Measurements from ENCODE around the gene TWNK.

TWNK gene

GRCh38 chr10:100986952-100987684 lies at the start of gene TWNK, which contains the start of gene MRPL43:
Gene TWNK (plus strand): TSS chr10:100987543. CDS start chr10:100988211, 668 bp downstream.
Gene MRPL43 (minus strand): TSS chr10:100987497. CDS start chr10:100987443, 54 bp downstream.
- Histone ChIP-seq H3K9me3 (ENCODE audit: control insufficient read depth in 2 of 2, low read length in 2 of 2) (no peaks in the 10 kb centered on the region), H3K4me3 (ENCODE audit: low read length in 2 of 2) (peak within 1 kb of the TSS; percentile 90 to 96), H3K4me1 (ENCODE audit: control insufficient read depth, insufficient read depth, low read length) (peaks cover 21% of the 10 kb centered on the region), H3K27ac (ENCODE audit: low read length) (peak within 1 kb of the TSS; percentile 58), H3K9ac (ENCODE audit: low read length in 2 of 2) (peak within 1 kb of the TSS; percentile 83 to 86), H3K36me3 (ENCODE audit: control insufficient read depth in 2 of 2, insufficient read depth in 2 of 2, low read length in 2 of 2) (peaks cover 15 to 31% of the 10 kb centered on the region in 2 donors), H3K27me3 (ENCODE audit: control insufficient read depth in 1 of 2, insufficient read depth in 2 of 2, low read length in 2 of 2) (no peaks in the 10 kb centered on the region)

DNA sequence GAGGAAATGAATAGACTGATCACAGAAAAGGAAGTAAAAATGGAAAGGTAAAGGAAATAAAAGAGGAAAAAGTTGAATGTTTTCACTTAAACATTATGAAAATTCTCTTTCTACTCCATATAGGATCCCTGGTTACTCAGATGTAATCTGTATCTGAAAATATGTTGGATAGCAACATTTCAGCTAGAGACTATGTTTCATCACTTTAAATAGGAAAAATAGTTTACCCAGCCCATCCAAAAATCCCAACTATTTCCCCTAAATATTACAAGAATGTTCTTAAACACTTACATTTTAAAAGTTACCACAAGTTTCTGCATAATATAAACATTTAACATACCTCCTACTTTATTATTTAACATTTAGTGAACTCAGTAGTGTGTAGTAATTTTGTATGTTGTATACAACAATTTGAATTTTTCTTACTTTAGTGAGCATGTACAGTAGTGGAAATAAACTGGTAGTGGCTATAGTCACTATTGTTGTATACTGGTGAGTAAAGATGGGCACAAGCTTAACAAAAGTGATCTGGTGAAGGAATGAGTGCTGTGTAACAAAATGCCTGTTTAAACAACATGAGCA lies 47.5 kb upstream of the TWNK start:
- H3K4me3 ChIP-seq (ENCODE audit: low read length in 2 of 2): no peak overlapping the region
- no peaks in the 10 kb centered on the region for H3K9me3 ChIP-seq (ENCODE audit: control insufficient read depth in 2 of 2, low read length in 2 of 2)
- no peaks in the 10 kb centered on the region for H3K27me3 ChIP-seq (ENCODE audit: control insufficient read depth in 1 of 2, insufficient read depth in 2 of 2, low read length in 2 of 2)
- H3K9ac ChIP-seq (ENCODE audit: low read length in 2 of 2): no peak overlapping the region
- H3K4me1 ChIP-seq (ENCODE audit: control insufficient read depth, insufficient read depth, low read length): no peaks in the 10 kb centered on the region
- no peak overlapping the region for H3K27ac ChIP-seq (ENCODE audit: low read length)
- H3K36me3 ChIP-seq (ENCODE audit: control insufficient read depth in 2 of 2, insufficient read depth in 2 of 2, low read length in 2 of 2): peaks cover 30 to 37% of the 10 kb centered on the region in 2 donors

- H3K4me1 ChIP-seq (ENCODE audit: control insufficient read depth, insufficient read depth, low read length): no peaks in the 10 kb centered on the region
- no peaks in the 10 kb centered on the region for H3K27me3 ChIP-seq (ENCODE audit: control insufficient read depth in 1 of 2, insufficient read depth in 2 of 2, low read length in 2 of 2)
- no peak overlapping the region for H3K27ac ChIP-seq (ENCODE audit: low read length)
- no peak overlapping the region for H3K4me3 ChIP-seq (ENCODE audit: low read length in 2 of 2)
- no peaks in the 10 kb centered on the region for H3K9me3 ChIP-seq (ENCODE audit: control insufficient read depth in 2 of 2, low read length in 2 of 2)
- no peak overlapping the region for H3K9ac ChIP-seq (ENCODE audit: low read length in 2 of 2)
- H3K36me3 ChIP-seq (ENCODE audit: control insufficient read depth in 2 of 2, insufficient read depth in 2 of 2, low read length in 2 of 2): peaks cover 44 to 48% of the 10 kb centered on the region in 2 donors
Observed at GRCh38 chr10:100942229-100942628, 45.1 kb upstream of the TWNK start.

GRCh38 chr10:100943508-100943907 lies 43.8 kb upstream of the TWNK start:
- peaks cover 40% of the 10 kb centered on the region in 2 donors for H3K36me3 ChIP-seq (ENCODE audit: control insufficient read depth in 2 of 2, insufficient read depth in 2 of 2, low read length in 2 of 2)
- no peaks in the 10 kb centered on the region for H3K9me3 ChIP-seq (ENCODE audit: control insufficient read depth in 2 of 2, low read length in 2 of 2)
- no peak overlapping the region for H3K4me3 ChIP-seq (ENCODE audit: low read length in 2 of 2)
- no peak overlapping the region for H3K27ac ChIP-seq (ENCODE audit: low read length)
- H3K9ac ChIP-seq (ENCODE audit: low read length in 2 of 2): no peak overlapping the region
- H3K4me1 ChIP-seq (ENCODE audit: control insufficient read depth, insufficient read depth, low read length): no peaks in the 10 kb centered on the region
- no peaks in the 10 kb centered on the region for H3K27me3 ChIP-seq (ENCODE audit: control insufficient read depth in 1 of 2, insufficient read depth in 2 of 2, low read length in 2 of 2)

GRCh38 chr10:100945754-100946153 lies 41.6 kb upstream of the TWNK start:
- no peaks in the 10 kb centered on the region for H3K27me3 ChIP-seq (ENCODE audit: control insufficient read depth in 1 of 2, insufficient read depth in 2 of 2, low read length in 2 of 2)
- no peak overlapping the region for H3K4me3 ChIP-seq (ENCODE audit: low read length in 2 of 2)
- H3K4me1 ChIP-seq (ENCODE audit: control insufficient read depth, insufficient read depth, low read length): no peaks in the 10 kb centered on the region
- no peaks in the 10 kb centered on the region for H3K9me3 ChIP-seq (ENCODE audit: control insufficient read depth in 2 of 2, low read length in 2 of 2)
- H3K9ac ChIP-seq (ENCODE audit: low read length in 2 of 2): no peak overlapping the region
- H3K36me3 ChIP-seq (ENCODE audit: control insufficient read depth in 2 of 2, insufficient read depth in 2 of 2, low read length in 2 of 2): peaks cover 43 to 46% of the 10 kb centered on the region in 2 donors
- no peak overlapping the region for H3K27ac ChIP-seq (ENCODE audit: low read length)

DNA sequence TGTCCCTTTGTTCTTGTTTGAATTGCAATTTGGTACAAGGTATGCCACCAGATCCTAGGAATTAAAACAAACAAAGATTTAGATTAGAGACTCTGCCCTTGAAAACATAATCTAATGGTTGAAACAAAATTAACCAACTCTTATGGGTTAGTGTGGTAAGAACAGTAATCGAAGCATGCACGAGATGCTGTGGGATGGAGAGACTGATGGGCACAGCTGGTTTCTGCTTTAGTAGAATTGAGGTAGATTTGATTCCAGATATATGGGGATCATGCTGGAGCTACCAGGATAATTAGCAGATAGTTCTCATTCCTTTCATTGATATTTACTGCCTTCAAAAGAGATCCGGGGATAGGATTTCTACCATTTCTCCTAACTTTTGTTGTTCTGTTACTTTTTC lies 38.4 kb upstream of the TWNK start:
- Histone ChIP-seq H3K27ac (ENCODE audit: low read length) (no peak overlapping the region), H3K36me3 (ENCODE audit: control insufficient read depth in 2 of 2, insufficient read depth in 2 of 2, low read length in 2 of 2) (peaks cover 40 to 41% of the 10 kb centered on the region in 2 donors), H3K9ac (ENCODE audit: low read length in 2 of 2) (no peak overlapping the region), H3K4me1 (ENCODE audit: control insufficient read depth, insufficient read depth, low read length) (no peaks in the 10 kb centered on the region), H3K4me3 (ENCODE audit: low read length in 2 of 2) (no peak overlapping the region), H3K9me3 (ENCODE audit: control insufficient read depth in 2 of 2, low read length in 2 of 2) (no peaks in the 10 kb centered on the region), H3K27me3 (ENCODE audit: control insufficient read depth in 1 of 2, insufficient read depth in 2 of 2, low read length in 2 of 2) (no peaks in the 10 kb centered on the region)

- Histone ChIP-seq H3K36me3 (ENCODE audit: control insufficient read depth in 2 of 2, insufficient read depth in 2 of 2, low read length in 2 of 2) (peaks cover 18 to 52% of the 10 kb centered on the region in 2 donors), H3K27me3 (ENCODE audit: control insufficient read depth in 1 of 2, insufficient read depth in 2 of 2, low read length in 2 of 2) (no peaks in the 10 kb centered on the region), H3K4me1 (ENCODE audit: control insufficient read depth, insufficient read depth, low read length) (no peaks in the 10 kb centered on the region), H3K9ac (ENCODE audit: low read length in 2 of 2) (no peak overlapping the region), H3K4me3 (ENCODE audit: low read length in 2 of 2) (no peak overlapping the region), H3K9me3 (ENCODE audit: control insufficient read depth in 2 of 2, low read length in 2 of 2) (no peaks in the 10 kb centered on the region), H3K27ac (ENCODE audit: low read length) (no peak overlapping the region)
Observed at GRCh38 chr10:100960251-100960650, 27.1 kb upstream of the TWNK start.

- H3K36me3 ChIP-seq (ENCODE audit: control insufficient read depth in 2 of 2, insufficient read depth in 2 of 2, low read length in 2 of 2): peaks cover 29 to 42% of the 10 kb centered on the region in 2 donors
- H3K4me3 ChIP-seq (ENCODE audit: low read length in 2 of 2): no peak overlapping the region
- H3K27me3 ChIP-seq (ENCODE audit: control insufficient read depth in 1 of 2, insufficient read depth in 2 of 2, low read length in 2 of 2): no peaks in the 10 kb centered on the region
- H3K27ac ChIP-seq (ENCODE audit: low read length): no peak overlapping the region
- H3K9me3 ChIP-seq (ENCODE audit: control insufficient read depth in 2 of 2, low read length in 2 of 2): no peaks in the 10 kb centered on the region
- H3K9ac ChIP-seq (ENCODE audit: low read length in 2 of 2): no peak overlapping the region
- no peaks in the 10 kb centered on the region for H3K4me1 ChIP-seq (ENCODE audit: control insufficient read depth, insufficient read depth, low read length)
Observed at GRCh38 chr10:100962351-100963080, 24.8 kb upstream of the TWNK start.

DNA sequence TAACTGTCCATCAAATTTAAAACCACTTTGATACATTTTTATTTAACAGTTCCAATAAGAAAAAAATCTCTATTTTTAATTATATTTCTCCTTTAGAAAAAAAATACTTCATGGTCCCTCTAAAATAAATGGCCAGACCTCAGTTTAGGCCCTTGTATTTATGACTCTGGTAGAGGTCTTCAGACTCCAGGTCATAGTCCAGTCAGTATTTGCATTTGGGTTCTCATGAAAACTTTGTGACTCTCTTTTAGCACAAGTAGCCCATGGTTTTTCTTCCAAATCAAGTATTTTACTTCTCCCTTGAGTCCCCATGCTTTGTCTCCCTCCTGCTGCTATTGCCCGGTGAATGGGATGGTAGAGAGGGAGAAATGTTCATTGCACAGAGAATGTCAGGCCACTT lies 23.5 kb upstream of the TWNK start:
- Histone ChIP-seq H3K36me3 (ENCODE audit: control insufficient read depth in 2 of 2, insufficient read depth in 2 of 2, low read length in 2 of 2) (peaks cover 25 to 34% of the 10 kb centered on the region in 2 donors), H3K4me3 (ENCODE audit: low read length in 2 of 2) (no peak overlapping the region), H3K27ac (ENCODE audit: low read length) (no peak overlapping the region), H3K9ac (ENCODE audit: low read length in 2 of 2) (no peak overlapping the region), H3K4me1 (ENCODE audit: control insufficient read depth, insufficient read depth, low read length) (peaks cover 5% of the 10 kb centered on the region), H3K27me3 (ENCODE audit: control insufficient read depth in 1 of 2, insufficient read depth in 2 of 2, low read length in 2 of 2) (no peaks in the 10 kb centered on the region), H3K9me3 (ENCODE audit: control insufficient read depth in 2 of 2, low read length in 2 of 2) (no peaks in the 10 kb centered on the region)

DNA sequence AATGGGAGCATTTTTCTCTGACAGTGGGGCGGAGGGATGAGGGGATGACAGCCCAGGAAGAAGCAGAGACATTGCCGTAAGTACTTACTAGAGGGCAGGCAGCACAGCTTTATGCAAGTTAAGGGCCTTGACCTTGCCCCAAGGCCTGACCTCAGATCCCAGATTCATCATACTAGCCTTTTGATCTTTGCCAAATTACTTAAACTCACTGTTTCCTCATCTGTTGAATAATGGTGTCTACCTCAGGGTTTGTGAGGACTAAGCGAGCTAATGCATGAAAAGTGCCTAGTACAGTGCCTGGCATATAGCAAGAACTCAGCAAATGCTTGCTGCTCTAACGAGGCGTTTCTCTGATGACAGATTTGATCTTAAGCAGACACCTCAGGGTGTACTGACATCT lies 21.5 kb upstream of the TWNK start:
- H3K4me3 ChIP-seq (ENCODE audit: low read length in 2 of 2): no peak overlapping the region
- peaks cover 18 to 25% of the 10 kb centered on the region in 2 donors for H3K36me3 ChIP-seq (ENCODE audit: control insufficient read depth in 2 of 2, insufficient read depth in 2 of 2, low read length in 2 of 2)
- no peaks in the 10 kb centered on the region for H3K27me3 ChIP-seq (ENCODE audit: control insufficient read depth in 1 of 2, insufficient read depth in 2 of 2, low read length in 2 of 2)
- H3K4me1 ChIP-seq (ENCODE audit: control insufficient read depth, insufficient read depth, low read length): peaks cover 13% of the 10 kb centered on the region
- H3K9me3 ChIP-seq (ENCODE audit: control insufficient read depth in 2 of 2, low read length in 2 of 2): no peaks in the 10 kb centered on the region
- H3K27ac ChIP-seq (ENCODE audit: low read length): no peak overlapping the region
- H3K9ac ChIP-seq (ENCODE audit: low read length in 2 of 2): no peak overlapping the region

Data from stomach smooth muscle (tissue), 2 donors.